Fibroblast of skin of scalp (primary cell): ENCODE data around the gene POC5. TPM values are rescaled to one million over a fixed set of nuclear protein-coding genes. Genes with fewer than 3 reads are reported as not detected.
A peak's percentile ranks its signal among the peaks of the same experiment; 100 is the strongest.
"Not testable (repeated sequence)": the region's sequence is repeated elsewhere in the genome, so short reads cannot be mapped to it uniquely, and the experiment has no call there.

Experiments
- DNase-seq: peaks from one replicate; pipeline ENCODE4 v3.0.0-alpha.2; 2013
- polyA plus RNA-seq, 2 experiments: library from polyadenylated mRNA; unstranded; fragments of 120-200 nt; gene quantifications; one replicate each; pipeline ENCODE4 v1.2.1, GENCODE V29; 2013; ENCODE audit not compliant: insufficient read length in 2 of 2

Gene POC5, protein sequence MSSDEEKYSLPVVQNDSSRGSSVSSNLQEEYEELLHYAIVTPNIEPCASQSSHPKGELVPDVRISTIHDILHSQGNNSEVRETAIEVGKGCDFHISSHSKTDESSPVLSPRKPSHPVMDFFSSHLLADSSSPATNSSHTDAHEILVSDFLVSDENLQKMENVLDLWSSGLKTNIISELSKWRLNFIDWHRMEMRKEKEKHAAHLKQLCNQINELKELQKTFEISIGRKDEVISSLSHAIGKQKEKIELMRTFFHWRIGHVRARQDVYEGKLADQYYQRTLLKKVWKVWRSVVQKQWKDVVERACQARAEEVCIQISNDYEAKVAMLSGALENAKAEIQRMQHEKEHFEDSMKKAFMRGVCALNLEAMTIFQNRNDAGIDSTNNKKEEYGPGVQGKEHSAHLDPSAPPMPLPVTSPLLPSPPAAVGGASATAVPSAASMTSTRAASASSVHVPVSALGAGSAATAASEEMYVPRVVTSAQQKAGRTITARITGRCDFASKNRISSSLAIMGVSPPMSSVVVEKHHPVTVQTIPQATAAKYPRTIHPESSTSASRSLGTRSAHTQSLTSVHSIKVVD
- 9.1 TPM for polyA plus RNA-seq (2013, experiment 1 of 2; ENCODE audit: insufficient read length)
- 9.2 TPM for polyA plus RNA-seq (2013, experiment 2 of 2; ENCODE audit: insufficient read length)

- peak; percentile 96 for DNase-seq
Observed at GRCh38 chr5:75717082-75717922, at the start of gene POC5. TSS of gene POC5 (minus strand) at chr5:75717437. CDS start at chr5:75712937, 4,500 bp downstream.

DNA sequence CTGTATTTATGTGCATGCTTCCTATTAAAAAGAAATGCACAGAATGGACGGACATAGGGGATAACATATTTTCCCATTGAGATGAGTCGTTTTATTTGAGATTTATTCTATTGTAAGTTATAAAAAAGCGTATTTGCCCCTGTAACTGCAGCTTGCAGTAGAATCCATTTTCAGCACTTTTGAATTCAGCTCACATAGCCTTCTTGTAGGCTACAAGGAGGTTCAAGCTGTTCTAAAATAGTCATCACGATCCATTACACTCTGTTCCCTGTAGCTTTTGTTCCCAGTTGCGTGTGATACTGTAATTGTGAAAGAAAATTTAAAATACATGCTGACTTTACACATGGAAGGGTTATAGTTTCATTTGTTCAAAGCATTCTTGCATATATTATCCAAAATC is 40.9 kb upstream of the POC5 start:
- no peak for DNase-seq

- no peak for DNase-seq
Observed at GRCh38 chr5:75756981-75757380, 39.7 kb upstream of the POC5 start.

- DNase-seq, result no peak
Observed at GRCh38 chr5:75756211-75756610, 39.0 kb upstream of the POC5 start.

DNA sequence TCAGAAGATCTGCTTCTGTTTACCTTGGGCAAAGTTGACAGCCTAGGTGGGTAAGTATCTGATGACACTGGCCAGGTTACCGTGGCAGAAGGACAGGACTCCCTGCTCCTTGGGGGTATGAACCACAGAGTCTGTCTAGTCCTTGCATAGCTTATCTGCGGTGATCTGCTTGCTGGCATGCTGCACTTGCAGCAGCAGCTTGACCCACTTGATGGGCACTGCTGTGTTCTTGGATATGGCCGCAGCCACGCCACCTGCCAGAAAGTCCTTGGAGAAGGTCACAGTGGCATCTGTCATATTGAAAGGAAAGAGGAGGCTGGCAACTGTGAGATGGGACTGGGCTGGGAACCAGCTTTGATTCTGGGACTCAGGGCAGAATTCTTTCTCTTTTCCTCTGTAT is 35.9 kb upstream of the POC5 start:
- no peak for DNase-seq

DNA sequence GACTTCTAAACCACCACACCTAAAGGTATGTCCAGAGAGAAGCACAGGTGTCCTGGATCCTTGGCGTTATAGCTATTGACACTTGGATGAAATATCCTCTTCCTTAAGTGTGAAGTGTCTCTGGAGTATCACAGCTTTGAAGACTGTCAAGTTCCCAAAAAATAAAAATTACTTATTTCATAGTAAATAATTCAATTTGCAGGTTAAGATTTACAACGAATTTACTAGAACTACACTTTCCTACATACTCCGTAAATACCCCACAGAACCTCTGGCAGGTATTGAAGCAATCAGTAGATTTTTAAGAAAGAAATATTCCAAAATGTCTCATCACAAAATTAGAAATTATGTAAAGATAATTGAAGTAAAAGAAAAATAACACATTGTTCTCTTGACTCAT is 27.1 kb upstream of the POC5 start:
- no peak for DNase-seq

- no peak for DNase-seq
Observed at GRCh38 chr5:75736273-75736672, 19.0 kb upstream of the POC5 start.

GRCh38 chr5:75734913-75735789 is 17.9 kb upstream of the POC5 start:
- DNase-seq, result peak; percentile 21

- no peak for DNase-seq
Observed at GRCh38 chr5:75733767-75734166, 16.5 kb upstream of the POC5 start.

GRCh38 chr5:75731515-75731914 is 14.3 kb upstream of the POC5 start:
- DNase-seq, result not testable (repeated sequence)

DNA sequence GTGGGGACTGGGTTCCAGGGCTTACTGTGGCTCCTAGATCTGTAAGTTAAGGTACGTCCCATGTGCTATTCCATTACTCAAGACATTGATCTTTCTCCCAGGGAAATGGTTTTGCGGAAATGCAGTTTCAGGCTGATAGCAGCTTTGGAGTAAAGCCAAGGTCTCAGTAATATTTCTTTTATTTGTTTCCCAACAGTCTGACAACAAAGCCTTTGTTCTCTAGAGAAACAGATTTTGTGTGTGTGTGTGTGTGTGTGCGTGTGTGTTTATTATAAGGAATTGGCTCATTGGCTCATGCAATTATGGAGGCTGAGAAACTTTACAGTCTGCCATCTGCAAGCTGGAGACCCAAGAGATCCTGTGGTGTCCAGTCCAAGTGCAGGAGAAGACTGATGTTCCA is 12.1 kb upstream of the POC5 start:
- no peak for DNase-seq

DNA sequence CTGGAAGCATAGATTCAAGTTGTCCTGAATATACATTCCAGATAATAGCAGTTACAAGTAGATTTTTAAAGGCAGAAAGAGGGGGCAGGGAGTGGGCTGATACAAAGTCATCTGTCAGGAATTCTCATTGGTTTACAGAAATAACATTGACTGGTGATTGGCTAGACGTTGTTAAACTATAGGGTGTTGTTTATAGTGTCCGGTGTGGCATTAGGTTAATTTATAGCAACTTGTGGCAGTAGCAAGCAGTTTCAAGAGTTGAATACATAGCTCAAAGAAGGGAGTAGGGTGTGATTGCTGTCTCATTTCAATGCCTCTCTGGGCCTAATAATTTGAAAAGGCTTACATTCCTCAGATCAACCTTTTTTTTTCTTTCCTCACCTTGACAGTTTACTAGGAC is 10.7 kb upstream of the POC5 start:
- no peak for DNase-seq

GRCh38 chr5:75726224-75726623 is 9.0 kb upstream of the POC5 start:
- DNase-seq, result not testable (repeated sequence)

- DNase-seq, result no peak
Observed at GRCh38 chr5:75723378-75723777, 6.1 kb upstream of the POC5 start.

DNA sequence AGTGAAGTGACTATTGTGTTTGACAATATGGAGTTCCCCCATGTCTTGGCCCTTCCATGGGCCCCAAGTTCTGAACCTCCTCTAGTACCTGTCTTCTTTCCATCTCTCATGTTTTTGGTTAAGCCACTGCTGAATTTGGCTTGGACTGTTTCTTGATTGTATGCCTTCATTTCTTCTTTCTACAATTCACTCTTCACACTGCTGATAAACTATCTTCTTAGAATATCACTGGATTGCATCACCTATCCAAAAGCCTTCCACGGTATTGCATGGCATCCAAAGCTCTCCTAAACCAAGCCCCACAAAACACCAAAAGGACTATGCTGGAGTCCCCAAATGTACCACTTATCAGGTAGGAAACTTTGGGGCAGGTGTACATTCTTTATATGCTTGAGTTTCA is 4.3 kb upstream of the POC5 start:
- DNase-seq, result no peak

GRCh38 chr5:75720882-75721281 is 3.6 kb upstream of the POC5 start:
- no peak for DNase-seq

GRCh38 chr5:75716715-75717081 is 539 bp downstream of the POC5 start:
- DNase-seq, result no peak

DNA sequence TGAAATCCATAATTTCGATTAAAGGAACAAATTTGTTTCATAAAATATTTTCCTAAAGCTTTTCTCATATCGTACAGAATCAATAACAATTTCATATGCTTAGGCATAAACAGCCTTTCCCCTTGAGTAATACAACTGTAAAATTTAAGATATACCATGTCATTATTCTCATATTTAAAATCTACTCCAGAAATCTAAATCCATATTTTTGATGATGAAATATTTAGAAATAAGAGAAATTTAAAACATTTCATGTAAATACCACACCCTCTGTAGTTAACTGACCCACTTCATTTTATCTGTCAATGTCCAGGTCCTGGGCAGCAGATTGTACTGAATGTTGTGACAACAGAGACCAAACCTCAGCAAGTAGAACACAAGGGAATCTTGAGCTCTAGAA is 5.1 kb downstream of the POC5 start:
- no peak for DNase-seq

DNA sequence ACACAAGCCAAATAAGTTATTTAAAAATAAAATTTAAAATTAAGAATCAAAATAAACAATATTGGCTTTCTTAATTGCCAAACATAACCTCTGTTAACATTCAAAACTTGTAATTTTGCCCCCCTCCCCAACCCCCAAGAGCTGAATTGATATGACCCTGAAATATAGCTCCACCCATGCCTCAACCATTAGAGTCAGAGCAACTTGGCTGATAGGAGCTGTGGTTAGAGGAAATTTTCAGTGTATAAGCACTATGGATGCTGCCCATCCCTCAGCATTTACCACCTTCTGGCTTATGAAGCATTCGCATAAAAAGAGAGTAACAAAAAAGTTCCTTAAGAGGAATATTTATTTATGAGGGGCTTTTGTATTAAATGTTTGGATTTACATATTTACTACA is 6.1 kb downstream of the POC5 start:
- no peak for DNase-seq

GRCh38 chr5:75710637-75711036 is 6.6 kb downstream of the POC5 start:
- DNase-seq, result no peak

DNA sequence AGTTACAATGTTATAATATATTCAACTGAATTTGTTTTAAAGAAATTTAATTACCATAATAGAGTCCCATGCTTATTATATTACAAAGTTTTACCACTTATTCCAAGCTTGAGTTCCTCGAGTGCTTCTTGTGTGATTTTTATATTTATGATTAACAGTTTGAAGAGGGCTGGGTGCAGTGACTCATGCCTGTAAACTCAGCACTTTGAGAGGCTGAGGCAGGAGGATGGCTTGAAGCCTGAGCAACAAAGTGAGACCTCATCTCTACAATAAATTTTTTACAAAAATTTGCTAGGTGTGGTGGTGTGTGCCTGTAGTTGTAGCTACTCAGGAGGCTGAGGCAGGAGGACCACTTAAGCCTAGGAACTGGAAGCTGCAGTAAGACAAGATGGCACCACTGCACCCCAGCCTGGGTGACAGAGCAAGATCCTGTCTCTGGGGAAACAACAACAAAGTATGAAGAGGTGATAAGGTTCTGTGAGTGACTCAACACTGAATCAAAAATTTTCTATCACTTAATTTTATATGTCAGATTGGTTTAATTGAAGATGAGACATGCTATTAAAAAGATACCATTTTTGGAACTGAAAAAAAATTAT is 9.2 kb downstream of the POC5 start:
- peak; percentile 2 for DNase-seq

GRCh38 chr5:75706775-75707174 is 10.5 kb downstream of the POC5 start:
- no peak for DNase-seq
